DND-41 (cell line): ENCODE measurements around the gene INO80.

Experiments used
- ATAC-seq: fragments of 200-7000 bp; cut with Tn5 transposase; 3 replicates; pipeline ENCODE4 v1.9.1; 2021; ENCODE audit warnings: low read depth; ENCODE audit not compliant: insufficient read depth
- DNase-seq: peaks from one replicate; pipeline ENCODE4 v3.0.0-alpha.2; 2020
- H2AFZ ChIP-seq: 2 replicates; pipeline ENCODE4 v1.6.0; 2012; ENCODE audit warnings: low read depth, low read length
- H3K27ac ChIP-seq: 2 replicates; pipeline ENCODE4 v1.5.1; 2012; ENCODE audit warnings: low read length, inconsistent platforms
- H3K27me3 ChIP-seq: fragments of 200-600 bp; sonication (generic); 2 replicates; pipeline ENCODE4 v1.6.0; 2012; ENCODE audit warnings: low read length, mild to moderate bottlenecking, inconsistent platforms; ENCODE audit not compliant: insufficient read depth, poor library complexity
- H3K36me3 ChIP-seq: 2 replicates; pipeline ENCODE4 v1.5.1; 2012; ENCODE audit warnings: low read length, inconsistent platforms; ENCODE audit not compliant: insufficient read depth
- H3K4me1 ChIP-seq: 2 replicates; pipeline ENCODE4 v1.5.1; 2012; ENCODE audit warnings: mild to moderate bottlenecking, low read length; ENCODE audit not compliant: insufficient read depth
- H3K4me2 ChIP-seq: 2 replicates; pipeline ENCODE4 v1.6.0; 2012; ENCODE audit warnings: mild to moderate bottlenecking, moderate library complexity, low read length, inconsistent platforms; ENCODE audit not compliant: insufficient read depth
- H3K4me3 ChIP-seq, 2 experiments: fragments of 200-600 bp in 1 of 2; shearing (Covaris generic) in 1 of 2; 2 replicates each; pipeline ENCODE4 v1.5.1; 2012 to 2016; ENCODE audit warnings: inconsistent platforms in 2 of 2, low read length in 2 of 2, mild to moderate bottlenecking in 2 of 2, low read depth in 1 of 2, moderate library complexity in 1 of 2
- H3K79me2 ChIP-seq: 2 replicates; pipeline ENCODE4 v1.6.0; 2012; ENCODE audit warnings: low read length, inconsistent platforms; ENCODE audit not compliant: insufficient read depth
- H3K9ac ChIP-seq: 2 replicates; pipeline ENCODE4 v1.6.0; 2012; ENCODE audit warnings: low read depth, mild to moderate bottlenecking, inconsistent platforms, low read length, moderate library complexity
- H3K9me3 ChIP-seq: 2 replicates; pipeline ENCODE4 v1.5.1; 2012; ENCODE audit warnings: low read length, moderate library complexity, mild to moderate bottlenecking, inconsistent platforms; ENCODE audit not compliant: insufficient read depth, severe bottlenecking
- H4K20me1 ChIP-seq: 2 replicates; pipeline ENCODE4 v1.6.0; 2012; ENCODE audit warnings: low read length; ENCODE audit not compliant: insufficient read depth
- CTCF ChIP-seq: IDR thresholded peaks from 2 replicates; pipeline ENCODE4 v1.5.1; 2012; ENCODE audit warnings: borderline replicate concordance, low read length, moderate library complexity, mild to moderate bottlenecking; ENCODE audit not compliant: poor library complexity, severe bottlenecking; ENCODE audit errors: extremely low read depth
- EZH2 ChIP-seq: IDR thresholded peaks from 3 replicates; pipeline ENCODE4 v1.6.1; 2012; ENCODE audit warnings: borderline replicate concordance, low read depth, mild to moderate bottlenecking, moderate library complexity, low read length, inconsistent platforms; ENCODE audit not compliant: severe bottlenecking

The INO80 gene

GRCh38 chr15:40958146-40958545 lies 157.9 kb downstream of the INO80 start:
- no peaks in the 10 kb centered on the region for H3K27me3 ChIP-seq
- no peak overlapping the region for H2AFZ ChIP-seq
- no peak for ATAC-seq
- no peaks in the 10 kb centered on the region for H3K79me2 ChIP-seq
- H3K4me1 ChIP-seq: peaks cover 11% of the 10 kb centered on the region
- no peaks in the 10 kb centered on the region for H3K36me3 ChIP-seq
- H4K20me1 ChIP-seq: no peaks in the 10 kb centered on the region
- H3K4me2 ChIP-seq: no peak overlapping the region
- no peaks in the 10 kb centered on the region for H3K9me3 ChIP-seq
- H3K9ac ChIP-seq: no peak overlapping the region
- H3K4me3 ChIP-seq: no peak overlapping the region
- no peak for DNase-seq
- no peak overlapping the region for H3K27ac ChIP-seq
- TF ChIP-seq CTCF (no peak), EZH2 (no peak)

- no peaks in the 10 kb centered on the region for H3K27me3 ChIP-seq
- H3K79me2 ChIP-seq: no peaks in the 10 kb centered on the region
- H3K9ac ChIP-seq: no peak overlapping the region
- no peak overlapping the region for H3K27ac ChIP-seq
- TF ChIP-seq CTCF (no peak), EZH2 (no peak)
- H3K4me1 ChIP-seq: peaks cover 14% of the 10 kb centered on the region
- no peaks in the 10 kb centered on the region for H4K20me1 ChIP-seq
- H3K9me3 ChIP-seq: no peaks in the 10 kb centered on the region
- DNase-seq (no peak), ATAC-seq (no peak)
- H3K4me3 ChIP-seq: no peak overlapping the region
- no peak overlapping the region for H2AFZ ChIP-seq
- no peaks in the 10 kb centered on the region for H3K36me3 ChIP-seq
- no peak overlapping the region for H3K4me2 ChIP-seq
Measured at GRCh38 chr15:40957581-40958051, 158.5 kb downstream of the INO80 start.

GRCh38 chr15:40957041-40957555 lies 159.0 kb downstream of the INO80 start:
- Histone ChIP-seq H3K9me3 (no peaks in the 10 kb centered on the region), H3K4me1 (peaks cover 19% of the 10 kb centered on the region)

More at GRCh38 chr15:40957041-40957555, 159.0 kb downstream of the INO80 start:
- H3K27me3 ChIP-seq: no peaks in the 10 kb centered on the region
- no peak overlapping the region for H3K4me3 ChIP-seq
- TF ChIP-seq CTCF (no peak), EZH2 (no peak)
- H3K36me3 ChIP-seq: no peaks in the 10 kb centered on the region
- no peak for ATAC-seq
- DNase-seq: no peak
- H2AFZ ChIP-seq: no peak overlapping the region
- no peaks in the 10 kb centered on the region for H4K20me1 ChIP-seq
- no peak overlapping the region for H3K4me2 ChIP-seq
- H3K9ac ChIP-seq: no peak overlapping the region
- H3K79me2 ChIP-seq: no peaks in the 10 kb centered on the region
- H3K27ac ChIP-seq: no peak overlapping the region
